ENCODE data around the gene OR12D3.

OR12D3 gene, protein sequence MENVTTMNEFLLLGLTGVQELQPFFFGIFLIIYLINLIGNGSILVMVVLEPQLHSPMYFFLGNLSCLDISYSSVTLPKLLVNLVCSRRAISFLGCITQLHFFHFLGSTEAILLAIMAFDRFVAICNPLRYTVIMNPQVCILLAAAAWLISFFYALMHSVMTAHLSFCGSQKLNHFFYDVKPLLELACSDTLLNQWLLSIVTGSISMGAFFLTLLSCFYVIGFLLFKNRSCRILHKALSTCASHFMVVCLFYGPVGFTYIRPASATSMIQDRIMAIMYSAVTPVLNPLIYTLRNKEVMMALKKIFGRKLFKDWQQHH

DNA sequence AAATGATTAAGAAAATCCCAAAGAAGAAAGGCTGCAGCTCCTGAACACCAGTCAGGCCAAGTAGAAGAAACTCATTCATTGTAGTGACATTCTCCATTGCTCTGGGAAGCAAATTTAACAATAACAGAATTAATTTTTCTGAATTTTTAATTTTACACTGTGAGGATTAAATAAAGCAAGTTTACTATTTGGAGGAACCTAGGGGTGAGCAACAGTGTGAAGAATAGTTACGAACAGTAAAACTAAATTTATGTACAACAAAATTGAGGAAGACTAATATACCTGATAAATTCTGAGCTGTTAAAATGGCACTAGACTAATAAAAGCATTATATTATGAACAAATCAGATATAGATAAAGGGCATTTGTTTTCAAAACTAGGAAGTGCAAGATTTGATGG lies at the start of gene OR12D3:
Gene OR12D3 (minus strand): TSS at position 101 of the 400 bp plus-strand sequence. CDS start 4 bp downstream, at position 97.
- Histone ChIP-seq H3K9me3 (ENCODE audit: control insufficient read depth, low read depth, low read length) (no peaks in the 10 kb centered on the region), H3K9ac (ENCODE audit: low read length) (no peak within 1 kb of the TSS), H3K4me3 (ENCODE audit: low read length) (no peak within 1 kb of the TSS), H3K36me3 (ENCODE audit: control insufficient read depth, low read depth, low read length) (no peaks in the 10 kb centered on the region), H3K4me1 (ENCODE audit: control insufficient read depth, low read depth, low read length) (no peaks in the 10 kb centered on the region), H3K27ac (ENCODE audit: low read length) (no peak within 1 kb of the TSS), H3K27me3 (ENCODE audit: control insufficient read depth, insufficient read depth, low read length) (no peaks in the 10 kb centered on the region)

DNA sequence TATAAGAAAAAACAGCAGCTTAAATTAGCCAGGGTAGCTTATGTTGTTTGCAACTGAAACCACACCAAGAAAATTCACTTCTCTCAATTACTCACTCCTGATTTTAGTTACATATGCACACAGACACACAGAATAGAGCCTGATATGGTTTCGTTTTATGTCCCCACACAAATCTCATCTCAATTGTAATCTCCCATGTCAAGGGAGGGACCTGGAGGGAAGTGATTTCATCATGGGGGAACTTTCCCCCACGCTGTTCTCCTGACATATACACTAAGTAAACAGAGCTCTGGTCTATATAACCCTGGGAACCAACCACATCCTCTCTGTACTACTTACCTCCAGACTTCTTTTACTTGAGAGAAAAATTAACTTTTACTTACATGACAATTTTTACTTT lies 49.5 kb upstream of the OR12D3 start:
- no peaks in the 10 kb centered on the region for H3K36me3 ChIP-seq (ENCODE audit: control insufficient read depth, low read depth, low read length)
- H3K4me1 ChIP-seq (ENCODE audit: control insufficient read depth, low read depth, low read length) = peaks cover 5% of the 10 kb centered on the region
- H3K27ac ChIP-seq (ENCODE audit: low read length) = no peak overlapping the region

GRCh38 chr6:29424168-29424567 lies 49.1 kb upstream of the OR12D3 start:
- Histone ChIP-seq H3K27me3 (ENCODE audit: control insufficient read depth, insufficient read depth, low read length) (no peaks in the 10 kb centered on the region), H3K9ac (ENCODE audit: low read length) (no peak overlapping the region), H3K4me1 (ENCODE audit: control insufficient read depth, low read depth, low read length) (peaks cover 5% of the 10 kb centered on the region), H3K36me3 (ENCODE audit: control insufficient read depth, low read depth, low read length) (no peaks in the 10 kb centered on the region), H3K4me3 (ENCODE audit: low read length) (no peak overlapping the region), H3K27ac (ENCODE audit: low read length) (no peak overlapping the region), H3K9me3 (ENCODE audit: control insufficient read depth, low read depth, low read length) (no peaks in the 10 kb centered on the region)

More for the DNA sequence above, 49.5 kb upstream of the OR12D3 start:
- Histone ChIP-seq H3K27me3 (ENCODE audit: control insufficient read depth, insufficient read depth, low read length) (no peaks in the 10 kb centered on the region), H3K9ac (ENCODE audit: low read length) (no peak overlapping the region), H3K4me3 (ENCODE audit: low read length) (no peak overlapping the region), H3K9me3 (ENCODE audit: control insufficient read depth, low read depth, low read length) (no peaks in the 10 kb centered on the region)

GRCh38 chr6:29419516-29419915 lies 44.4 kb upstream of the OR12D3 start:
- peaks cover 5% of the 10 kb centered on the region for H3K4me1 ChIP-seq (ENCODE audit: control insufficient read depth, low read depth, low read length)
- H3K4me3 ChIP-seq (ENCODE audit: low read length) = no peak overlapping the region
- H3K27ac ChIP-seq (ENCODE audit: low read length) = no peak overlapping the region
- H3K9ac ChIP-seq (ENCODE audit: low read length) = no peak overlapping the region
- no peaks in the 10 kb centered on the region for H3K27me3 ChIP-seq (ENCODE audit: control insufficient read depth, insufficient read depth, low read length)
- no peaks in the 10 kb centered on the region for H3K9me3 ChIP-seq (ENCODE audit: control insufficient read depth, low read depth, low read length)
- H3K36me3 ChIP-seq (ENCODE audit: control insufficient read depth, low read depth, low read length) = no peaks in the 10 kb centered on the region

DNA sequence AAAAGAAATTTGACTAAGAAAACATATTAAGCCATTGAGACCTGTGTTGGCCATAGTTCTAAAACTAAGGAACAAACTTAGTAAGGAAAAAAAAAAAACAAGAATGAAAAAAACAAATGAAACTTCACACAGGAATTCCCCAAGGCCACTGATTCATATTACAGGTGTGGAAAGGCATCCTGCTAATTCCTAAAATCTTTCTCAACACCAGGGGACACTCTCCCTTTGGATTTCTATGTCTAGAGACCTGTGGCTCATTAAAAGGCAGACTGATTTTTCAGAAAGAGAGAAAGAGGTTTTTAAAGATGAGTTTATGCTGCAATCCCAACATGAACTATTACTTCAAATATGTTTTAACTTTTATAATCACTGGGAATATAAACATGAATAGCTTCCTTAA lies 39.5 kb upstream of the OR12D3 start, which contains the start of gene OR12D1:
Gene OR12D1 (plus strand): TSS at position 341 of the 400 bp plus-strand sequence.
- H3K9me3 ChIP-seq (ENCODE audit: control insufficient read depth, low read depth, low read length) = no peaks in the 10 kb centered on the region
- no peak within 1 kb of the TSS for H3K4me3 ChIP-seq (ENCODE audit: low read length)

GRCh38 chr6:29403801-29404200 lies 28.7 kb upstream of the OR12D3 start:
- no peak overlapping the region for H3K4me3 ChIP-seq (ENCODE audit: low read length)
- no peaks in the 10 kb centered on the region for H3K9me3 ChIP-seq (ENCODE audit: control insufficient read depth, low read depth, low read length)
- H3K4me1 ChIP-seq (ENCODE audit: control insufficient read depth, low read depth, low read length) = no peaks in the 10 kb centered on the region
- H3K27ac ChIP-seq (ENCODE audit: low read length) = no peak overlapping the region
- H3K27me3 ChIP-seq (ENCODE audit: control insufficient read depth, insufficient read depth, low read length) = no peaks in the 10 kb centered on the region
- no peaks in the 10 kb centered on the region for H3K36me3 ChIP-seq (ENCODE audit: control insufficient read depth, low read depth, low read length)
- H3K9ac ChIP-seq (ENCODE audit: low read length) = no peak overlapping the region

More for the DNA sequence above, 39.5 kb upstream of the OR12D3 start, which contains the start of gene OR12D1:
- Histone ChIP-seq H3K9ac (ENCODE audit: low read length) (no peak within 1 kb of the TSS), H3K4me1 (ENCODE audit: control insufficient read depth, low read depth, low read length) (no peaks in the 10 kb centered on the region), H3K27me3 (ENCODE audit: control insufficient read depth, insufficient read depth, low read length) (no peaks in the 10 kb centered on the region), H3K27ac (ENCODE audit: low read length) (no peak within 1 kb of the TSS), H3K36me3 (ENCODE audit: control insufficient read depth, low read depth, low read length) (no peaks in the 10 kb centered on the region)

- H3K36me3 ChIP-seq (ENCODE audit: control insufficient read depth, low read depth, low read length) = no peaks in the 10 kb centered on the region
- H3K27me3 ChIP-seq (ENCODE audit: control insufficient read depth, insufficient read depth, low read length) = no peaks in the 10 kb centered on the region
- peaks cover 7% of the 10 kb centered on the region for H3K4me1 ChIP-seq (ENCODE audit: control insufficient read depth, low read depth, low read length)
- no peak overlapping the region for H3K4me3 ChIP-seq (ENCODE audit: low read length)
- no peaks in the 10 kb centered on the region for H3K9me3 ChIP-seq (ENCODE audit: control insufficient read depth, low read depth, low read length)
- H3K27ac ChIP-seq (ENCODE audit: low read length) = no peak overlapping the region
- H3K9ac ChIP-seq (ENCODE audit: low read length) = no peak overlapping the region
Observed at GRCh38 chr6:29399525-29399924, 24.4 kb upstream of the OR12D3 start.

GRCh38 chr6:29395331-29395730 lies 20.2 kb upstream of the OR12D3 start, which contains the start of gene OR12D2:
Gene OR12D2, plus strand, starts transcription at chr6:29395631. Its CDS starts 1,069 bp downstream, at chr6:29396700.
- Histone ChIP-seq H3K27ac (ENCODE audit: low read length) (no peak within 1 kb of the TSS), H3K27me3 (ENCODE audit: control insufficient read depth, insufficient read depth, low read length) (no peaks in the 10 kb centered on the region), H3K4me3 (ENCODE audit: low read length) (no peak within 1 kb of the TSS), H3K9me3 (ENCODE audit: control insufficient read depth, low read depth, low read length) (no peaks in the 10 kb centered on the region), H3K9ac (ENCODE audit: low read length) (no peak within 1 kb of the TSS), H3K36me3 (ENCODE audit: control insufficient read depth, low read depth, low read length) (no peaks in the 10 kb centered on the region), H3K4me1 (ENCODE audit: control insufficient read depth, low read depth, low read length) (peaks cover 7% of the 10 kb centered on the region)

DNA sequence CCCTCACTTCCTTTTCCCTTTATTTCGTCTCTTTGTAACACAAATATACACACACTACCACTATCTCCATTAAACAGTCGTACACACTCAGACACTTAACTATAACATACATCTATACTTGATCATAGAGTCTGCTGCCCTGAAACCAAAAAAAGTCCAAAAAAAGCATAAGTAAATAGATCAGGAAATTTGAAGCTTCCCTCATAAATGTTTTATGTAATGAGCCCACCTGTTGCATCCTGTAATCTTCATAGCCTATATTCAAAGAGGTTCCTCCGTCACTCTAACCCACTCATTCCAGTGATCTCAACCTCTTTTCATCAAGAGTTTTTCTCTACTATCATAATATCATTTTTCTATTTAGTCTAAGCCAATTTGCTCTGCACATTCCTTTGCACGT lies 13.4 kb upstream of the OR12D3 start:
- H3K27ac ChIP-seq (ENCODE audit: low read length) = no peak overlapping the region
- H3K27me3 ChIP-seq (ENCODE audit: control insufficient read depth, insufficient read depth, low read length) = no peaks in the 10 kb centered on the region
- H3K36me3 ChIP-seq (ENCODE audit: control insufficient read depth, low read depth, low read length) = no peaks in the 10 kb centered on the region
- H3K9ac ChIP-seq (ENCODE audit: low read length) = no peak overlapping the region
- no peak overlapping the region for H3K4me3 ChIP-seq (ENCODE audit: low read length)
- no peaks in the 10 kb centered on the region for H3K9me3 ChIP-seq (ENCODE audit: control insufficient read depth, low read depth, low read length)
- no peaks in the 10 kb centered on the region for H3K4me1 ChIP-seq (ENCODE audit: control insufficient read depth, low read depth, low read length)

DNA sequence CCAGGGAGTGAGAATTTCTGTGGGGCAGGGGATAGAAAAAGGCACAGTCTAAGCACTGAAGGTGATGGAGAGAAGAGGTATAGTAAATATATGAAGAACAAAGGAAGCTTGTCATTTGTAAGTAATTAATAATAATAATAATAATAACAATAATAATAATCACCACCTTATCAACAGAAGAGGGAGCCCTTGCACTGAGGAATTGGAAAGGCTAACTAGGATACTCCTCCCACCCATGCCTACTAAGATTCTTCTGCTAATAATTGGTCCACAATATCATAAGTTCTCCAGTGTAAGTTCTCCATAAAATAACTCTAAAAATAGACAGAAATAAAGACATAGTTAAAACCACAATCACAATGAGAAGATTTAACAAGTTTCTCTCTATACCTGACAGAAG lies 912 bp upstream of the OR12D3 start:
- H3K36me3 ChIP-seq (ENCODE audit: control insufficient read depth, low read depth, low read length) = no peaks in the 10 kb centered on the region
- no peak overlapping the region for H3K4me3 ChIP-seq (ENCODE audit: low read length)
- no peaks in the 10 kb centered on the region for H3K9me3 ChIP-seq (ENCODE audit: control insufficient read depth, low read depth, low read length)
- no peak overlapping the region for H3K27ac ChIP-seq (ENCODE audit: low read length)
- no peak overlapping the region for H3K9ac ChIP-seq (ENCODE audit: low read length)
- H3K4me1 ChIP-seq (ENCODE audit: control insufficient read depth, low read depth, low read length) = no peaks in the 10 kb centered on the region
- no peaks in the 10 kb centered on the region for H3K27me3 ChIP-seq (ENCODE audit: control insufficient read depth, insufficient read depth, low read length)

GRCh38 chr6:29368765-29369164 lies 6.3 kb downstream of the OR12D3 start, which contains the start of gene OR5V1:
Gene OR5V1, minus strand, starts transcription at chr6:29368865. Its CDS starts 12,670 bp downstream, at chr6:29356195.
- H3K4me1 ChIP-seq (ENCODE audit: control insufficient read depth, low read depth, low read length) = no peaks in the 10 kb centered on the region
- H3K9ac ChIP-seq (ENCODE audit: low read length) = no peak within 1 kb of the TSS
- H3K27me3 ChIP-seq (ENCODE audit: control insufficient read depth, insufficient read depth, low read length) = no peaks in the 10 kb centered on the region
- no peaks in the 10 kb centered on the region for H3K36me3 ChIP-seq (ENCODE audit: control insufficient read depth, low read depth, low read length)
- H3K9me3 ChIP-seq (ENCODE audit: control insufficient read depth, low read depth, low read length) = no peaks in the 10 kb centered on the region
- H3K27ac ChIP-seq (ENCODE audit: low read length) = no peak within 1 kb of the TSS
- no peak within 1 kb of the TSS for H3K4me3 ChIP-seq (ENCODE audit: low read length)

- Histone ChIP-seq H3K27me3 (ENCODE audit: control insufficient read depth, insufficient read depth, low read length) (no peaks in the 10 kb centered on the region), H3K27ac (ENCODE audit: low read length) (no peak overlapping the region), H3K9ac (ENCODE audit: low read length) (no peak overlapping the region), H3K4me3 (ENCODE audit: low read length) (no peak overlapping the region), H3K36me3 (ENCODE audit: control insufficient read depth, low read depth, low read length) (no peaks in the 10 kb centered on the region), H3K4me1 (ENCODE audit: control insufficient read depth, low read depth, low read length) (no peaks in the 10 kb centered on the region), H3K9me3 (ENCODE audit: control insufficient read depth, low read depth, low read length) (no peaks in the 10 kb centered on the region)
Observed at GRCh38 chr6:29355603-29356002, 19.5 kb downstream of the OR12D3 start.

Data from iPS-18a (cell line).